ENCODE measurements around the gene UBE2L6. TPM values are rescaled to one million over a fixed set of nuclear protein-coding genes. Genes with fewer than 3 reads are reported as not detected.

The UBE2L6 gene
- polyA plus RNA-seq, 1 donor from 2014 or later, result 88.0 TPM

DNA sequence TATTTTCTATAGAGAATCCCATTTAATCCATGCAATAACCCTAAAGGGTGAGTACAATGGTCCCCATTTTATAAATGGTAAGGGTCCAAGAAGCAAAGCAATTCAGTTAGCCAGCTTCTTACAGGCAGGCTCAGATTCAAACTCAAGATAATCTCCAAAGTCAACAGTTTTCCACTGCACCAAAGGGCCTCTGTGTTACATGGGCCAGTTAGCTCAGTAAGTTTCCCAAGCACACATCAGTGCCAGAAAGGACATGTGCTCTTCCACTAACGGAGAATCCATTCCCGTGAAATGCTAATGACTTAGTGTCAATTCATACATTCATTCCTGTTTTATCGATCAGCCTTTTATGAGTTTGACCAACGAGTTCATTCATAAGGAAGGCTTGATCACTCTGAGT, 63.0 kb downstream of the UBE2L6 start:
- H3K79me2 ChIP-seq (replicated peaks; ENCODE audit: insufficient read depth, low read length), result no peaks in the 10 kb centered on the region
- no peak overlapping the region for H3K9ac ChIP-seq (ENCODE audit: low read length)
- no peak overlapping the region for H2AFZ ChIP-seq (ENCODE audit: low read depth, low read length)
- H3K9me3 ChIP-seq (ENCODE audit: low read length), result no peaks in the 10 kb centered on the region
- no peaks in the 10 kb centered on the region for H4K20me1 ChIP-seq (ENCODE audit: insufficient read depth)
- H3K27me3 ChIP-seq (ENCODE audit: insufficient read depth, low read depth, low read length), result no peaks in the 10 kb centered on the region
- TF ChIP-seq POLR2AphosphoS5 (IDR thresholded peaks at IDR 0.05) (no peak), CTCF (IDR thresholded peaks at IDR 0.05; ENCODE audit: poor library complexity, severe bottlenecking) (no peak), TAF1 (IDR thresholded peaks at IDR 0.05; ENCODE audit: low read depth) (no peak), EP300 (conservative IDR thresholded peaks at IDR 0.05; ENCODE audit: poor library complexity, severe bottlenecking) (no peak), EZH2 (IDR thresholded peaks at IDR 0.05; ENCODE audit: borderline replicate concordance, insufficient read depth, low read length, poor library complexity, severe bottlenecking) (no peak), MXI1 (conservative IDR thresholded peaks at IDR 0.05; ENCODE audit: poor library complexity, severe bottlenecking) (no peak), SMC3 (conservative IDR thresholded peaks at IDR 0.05; ENCODE audit: poor library complexity) (no peak), REST (IDR thresholded peaks at IDR 0.05; ENCODE audit: borderline replicate concordance) (no peak), RAD21 (conservative IDR thresholded peaks at IDR 0.05) (no peak)
- H3K9me2 ChIP-seq (ENCODE audit: insufficient read depth, low read length), result no peaks in the 10 kb centered on the region
- no peak overlapping the region for H3K4me3 ChIP-seq (ENCODE audit: low read length)
- H3K4me2 ChIP-seq (ENCODE audit: low read length), result no peak overlapping the region
- no peaks in the 10 kb centered on the region for H3K36me3 ChIP-seq (ENCODE audit: insufficient read depth, low read length)
- no peaks in the 10 kb centered on the region for H3F3A ChIP-seq (ENCODE audit: insufficient read depth, low read length, poor library complexity, severe bottlenecking)
- H3K27ac ChIP-seq (ENCODE audit: low read length), result no peak overlapping the region

- Histone ChIP-seq H3K79me2 (replicated peaks; ENCODE audit: insufficient read depth, low read length) (no peaks in the 10 kb centered on the region), H3K9me3 (ENCODE audit: low read length) (no peaks in the 10 kb centered on the region), H3K9me2 (ENCODE audit: insufficient read depth, low read length) (no peaks in the 10 kb centered on the region), H2AFZ (ENCODE audit: low read depth, low read length) (no peak overlapping the region), H3K27me3 (ENCODE audit: insufficient read depth, low read depth, low read length) (no peaks in the 10 kb centered on the region), H3K36me3 (ENCODE audit: insufficient read depth, low read length) (no peaks in the 10 kb centered on the region), H3K4me3 (ENCODE audit: low read length) (no peak overlapping the region), H3F3A (ENCODE audit: insufficient read depth, low read length, poor library complexity, severe bottlenecking) (no peaks in the 10 kb centered on the region), H3K9ac (ENCODE audit: low read length) (no peak overlapping the region), H3K27ac (ENCODE audit: low read length) (no peak overlapping the region), H4K20me1 (ENCODE audit: insufficient read depth) (no peaks in the 10 kb centered on the region), H3K4me2 (ENCODE audit: low read length) (no peak overlapping the region)
- no peak for TF ChIP-seq POLR2AphosphoS5 (IDR thresholded peaks at IDR 0.05)
- no peak for TF ChIP-seq EP300 (conservative IDR thresholded peaks at IDR 0.05; ENCODE audit: poor library complexity, severe bottlenecking)
These were observed 64.6 kb downstream of the UBE2L6 start for GRCh38 chr11:57502870-57503269.

- H3F3A ChIP-seq (ENCODE audit: insufficient read depth, low read length, poor library complexity, severe bottlenecking), result no peaks in the 10 kb centered on the region
- no peaks in the 10 kb centered on the region for H3K79me2 ChIP-seq (replicated peaks; ENCODE audit: insufficient read depth, low read length)
- H3K9me3 ChIP-seq (ENCODE audit: low read length), result no peaks in the 10 kb centered on the region
- H3K9me2 ChIP-seq (ENCODE audit: insufficient read depth, low read length), result no peaks in the 10 kb centered on the region
- TF ChIP-seq EP300 (conservative IDR thresholded peaks at IDR 0.05; ENCODE audit: poor library complexity, severe bottlenecking) (no peak), EZH2 (IDR thresholded peaks at IDR 0.05; ENCODE audit: borderline replicate concordance, insufficient read depth, low read length, poor library complexity, severe bottlenecking) (no peak)
- no peak overlapping the region for H3K4me3 ChIP-seq (ENCODE audit: low read length)
- H3K36me3 ChIP-seq (ENCODE audit: insufficient read depth, low read length), result no peaks in the 10 kb centered on the region
- H4K20me1 ChIP-seq (ENCODE audit: insufficient read depth), result no peaks in the 10 kb centered on the region
- H3K9ac ChIP-seq (ENCODE audit: low read length), result no peak overlapping the region
- H3K27ac ChIP-seq (ENCODE audit: low read length), result no peak overlapping the region
- H2AFZ ChIP-seq (ENCODE audit: low read depth, low read length), result no peak overlapping the region
- H3K27me3 ChIP-seq (ENCODE audit: insufficient read depth, low read depth, low read length), result no peaks in the 10 kb centered on the region
- H3K4me2 ChIP-seq (ENCODE audit: low read length), result no peak overlapping the region
These were observed 65.1 kb downstream of the UBE2L6 start for GRCh38 chr11:57502376-57502775.

Measured in neural cell (in vitro differentiated cells).